HepG2 (cell line): ENCODE measurements around the gene PKD1L1. TPM values are rescaled to one million over a fixed set of nuclear protein-coding genes. Genes with fewer than 3 reads are reported as not detected.

Experiments used
- ATAC-seq: fragments of 200-7000 bp; cut with Tn5 transposase; 3 replicates; pipeline ENCODE4 v1.9.1; 2020; ENCODE audit warnings: mild to moderate bottlenecking, moderate library complexity
- BruUV-seq: library from RNA; stranded (reverse); fragments of 400-500 nt; replicated peaks from 2 replicates; lab custom pipeline; 2021; lab: Mats Ljungman, UMichigan
- CTCF ChIA-PET: fragments of 300-600 bp; formaldehyde crosslinking; extraction: SDS; loops from one replicate; lab custom pipeline; 2021; ENCODE audit warnings: low total read pairs, inconsistent platforms, low intra/inter-chr PET ratio; lab: Yijun Ruan, JAX
- POLR2A ChIA-PET: fragments of 350-600 bp; sonication (Branson Sonifier 250); formaldehyde crosslinking; loops from one replicate; lab custom pipeline; 2020; ENCODE audit warnings: antibody characterized with exemption, inconsistent platforms; lab: Yijun Ruan, JAX
- DNase-seq: peaks from one replicate; pipeline ENCODE4 v3.0.0-alpha.2; 2015; ENCODE audit warnings: low spot score
- FAIRE-seq: peaks from 3 replicates; lab custom pipeline; 2011; peaks lifted over from hg19 to GRCh38; lab: Jason Lieb, UNC
- H2AFZ ChIP-seq: one replicate; pipeline ENCODE4 v1.6.1; 2011; ENCODE audit warnings: low read length, inconsistent platforms
- H3K27ac ChIP-seq: fragments of 300-600 bp; 3 replicates; pipeline ENCODE4 v1.8.0; 2011; ENCODE audit warnings: mixed run types, mild to moderate bottlenecking, mixed read lengths, low read length, inconsistent platforms; ENCODE audit not compliant: insufficient read depth; ENCODE audit errors: extremely low read length
- H3K27me3 ChIP-seq, 2 experiments: fragments of 200-600 bp in 1 of 2; 2 replicates in 1 of 2; 3 replicates in 1 of 2; pipeline versions ENCODE4 v1.6.0 to v1.8.0; 2011; ENCODE audit warnings: low read length in 2 of 2, mild to moderate bottlenecking in 2 of 2, moderate library complexity in 2 of 2, inconsistent platforms in 1 of 2; ENCODE audit not compliant: insufficient read depth in 2 of 2, control insufficient read depth in 1 of 2
- H3K36me3 ChIP-seq, 2 experiments: fragments of 200-600 bp in 1 of 2; replicated peaks in 1 of 2; 2 replicates in 1 of 2; 3 replicates in 1 of 2; pipeline versions ENCODE4 v1.5.1 to v1.8.0; 2011; ENCODE audit warnings: low read length in 2 of 2, inconsistent platforms in 1 of 2; ENCODE audit not compliant: insufficient read depth in 2 of 2, control insufficient read depth in 1 of 2
- H3K4me1 ChIP-seq: 2 replicates; pipeline ENCODE4 v1.5.1; 2012; ENCODE audit warnings: low read length, inconsistent platforms; ENCODE audit not compliant: insufficient read depth
- H3K4me2 ChIP-seq: 2 replicates; pipeline ENCODE4 v1.6.0; 2011; ENCODE audit warnings: low read depth, low read length, inconsistent platforms
- H3K4me3 ChIP-seq, 3 experiments: fragments of 200-600 bp in 1 of 3; sonication (generic), shearing (Covaris generic) in 1 of 3; replicated peaks in 1 of 3; 2 replicates each; pipeline ENCODE4 v1.5.1; 2011 to 2016; ENCODE audit warnings: low read length in 3 of 3, inconsistent platforms in 2 of 3, low read depth in 2 of 3, mild to moderate bottlenecking in 2 of 3, control low read depth in 1 of 3, mixed read lengths in 1 of 3; ENCODE audit not compliant: insufficient read depth in 1 of 3
- H3K79me2 ChIP-seq: one replicate; pipeline ENCODE4 v1.6.1; 2011; ENCODE audit warnings: low read length, inconsistent platforms; ENCODE audit not compliant: insufficient read depth
- H3K9ac ChIP-seq: 2 replicates; pipeline ENCODE4 v1.6.0; 2011; ENCODE audit warnings: mild to moderate bottlenecking, low read depth, low read length, inconsistent platforms; ENCODE audit not compliant: insufficient read depth
- H3K9me3 ChIP-seq: 2 replicates; pipeline ENCODE4 v1.5.1; 2012; ENCODE audit warnings: mild to moderate bottlenecking, low read length
- H4K20me1 ChIP-seq: 2 replicates; pipeline ENCODE4 v1.6.0; 2011; ENCODE audit warnings: inconsistent platforms, mild to moderate bottlenecking, low read length, moderate library complexity; ENCODE audit not compliant: insufficient read depth
- ATF3 ChIP-seq: sonication (generic); formaldehyde crosslinking; IDR thresholded peaks from 2 replicates; pipeline ENCODE4 v1.4.0; 2020; ENCODE audit warnings: missing genetic modification reagents
- BCL3 ChIP-seq: sonication (generic); formaldehyde crosslinking; IDR thresholded peaks from 2 replicates; pipeline ENCODE4 v1.5.1; 2020; ENCODE audit warnings: mild to moderate bottlenecking, missing genetic modification reagents, moderate library complexity
- ELF4 ChIP-seq: sonication (generic); formaldehyde crosslinking; IDR thresholded peaks from 2 replicates; pipeline ENCODE4 v1.5.0; 2020; ENCODE audit warnings: missing genetic modification reagents, mild to moderate bottlenecking, moderate library complexity, borderline replicate concordance
- FOXJ3 ChIP-seq: sonication (generic); formaldehyde crosslinking; IDR thresholded peaks from 2 replicates; pipeline ENCODE4 v1.4.0; 2020; ENCODE audit warnings: missing genetic modification reagents, mild to moderate bottlenecking, borderline replicate concordance
- GTF2F1 ChIP-seq: fragments of 150-350 bp; IDR thresholded peaks from 2 replicates; pipeline ENCODE4 v1.6.1; 2014; ENCODE audit warnings: low read length
- HINFP ChIP-seq: sonication (generic); formaldehyde crosslinking; IDR thresholded peaks from 2 replicates; pipeline ENCODE4 v1.4.0; 2020; ENCODE audit warnings: low read depth, mild to moderate bottlenecking, missing genetic modification reagents
- PPARG ChIP-seq: conservative IDR thresholded peaks from 2 replicates; pipeline ENCODE4 v1.6.1; 2016; ENCODE audit warnings: missing biosample characterization, missing genetic modification reagents
- RFXAP ChIP-seq: sonication (generic); formaldehyde crosslinking; IDR thresholded peaks from 2 replicates; pipeline ENCODE4 v1.4.0; 2020; ENCODE audit warnings: missing genetic modification reagents, borderline replicate concordance
- RXRB ChIP-seq: IDR thresholded peaks from 2 replicates; pipeline ENCODE4 v1.6.1; 2016; ENCODE audit warnings: borderline replicate concordance, missing genetic modification reagents, missing compliant biosample characterization
- TIGD3 ChIP-seq: sonication (generic); formaldehyde crosslinking; IDR thresholded peaks from 2 replicates; pipeline ENCODE4 v1.5.1; 2020; ENCODE audit warnings: mild to moderate bottlenecking, missing genetic modification reagents, borderline replicate concordance
- ZFP91 ChIP-seq: sonication (generic); formaldehyde crosslinking; IDR thresholded peaks from 2 replicates; pipeline ENCODE4 v1.9.0; 2022; ENCODE audit warnings: missing genetic modification reagents, mild to moderate bottlenecking, borderline replicate concordance
- ZNF512 ChIP-seq: sonication (generic); formaldehyde crosslinking; IDR thresholded peaks from 2 replicates; pipeline ENCODE4 v1.4.0; 2020; ENCODE audit warnings: mild to moderate bottlenecking, missing genetic modification reagents
- ZNF782 ChIP-seq: sonication (generic); formaldehyde crosslinking; IDR thresholded peaks from 2 replicates; pipeline ENCODE4 v1.4.0; 2020; ENCODE audit warnings: missing genetic modification reagents, mild to moderate bottlenecking, borderline replicate concordance
- ZNF784 ChIP-seq: sonication (generic); formaldehyde crosslinking; IDR thresholded peaks from 2 replicates; pipeline ENCODE4 v1.5.1; 2020; ENCODE audit warnings: missing genetic modification reagents, mild to moderate bottlenecking, borderline replicate concordance
- WGBS: methylation state at CpG from one replicate; pipeline ENCODE4 v1.1.6; 2017; ENCODE audit warnings: low lambda C conversion rate; 5-methylcytosine and 5-hydroxymethylcytosine counted together
- in situ Hi-C: cut with HindIII; loops from 2 replicates; pipeline ENCODE4 v1.10.0; 2017; ENCODE audit warnings: low pct_unique_long_range_greater_than_20kb; ENCODE audit not compliant: extremely low pct_ligation_motif_present
- intact Hi-C: fragments of 100-400 bp; cut with micrococcal nuclease; formaldehyde crosslinking; loops from one replicate; pipeline ENCODE4 v1.10.0; 2022; ENCODE audit not compliant: unreplicated experiment
- polyA plus RNA-seq, 8 experiments: library from polyadenylated mRNA; depleted of rRNA in 3 of 8; stranded (reverse) in 7 of 8; unstranded in 1 of 8; fragments of >200 nt; fragmentation: Illumina TruSeq in 4 of 8; extraction: Trizol in 4 of 8; gene quantifications; 2 replicates each; pipeline versions ENCODE4 v1.2.1 to v1.2.3, GENCODE V29; 2011 to 2016; ENCODE audit warnings: low read depth in 4 of 8, missing spikeins in 1 of 8, mixed read lengths in 1 of 8; ENCODE audit not compliant: insufficient read depth in 1 of 8
- total RNA-seq, 5 experiments: library from RNA; depleted of rRNA; stranded (reverse); fragments of >200 nt; fragmentation: Illumina TruSeq; extraction: Trizol; gene quantifications; 2 replicates each; pipeline ENCODE4 v1.2.3, GENCODE V29; 2016; ENCODE audit warnings: low read depth in 1 of 5

The PKD1L1 gene
- total and polyA plus RNA-seq, 2 of the 13 experiments (the other 11 are each of a cell fraction or from before 2014, with no cell fraction given), result 0.01 TPM; not detected in 1

GRCh38 chr7:47881256-47881655, 67.0 kb downstream of the PKD1L1 start:
- in situ Hi-C loops (no loop called here), intact Hi-C loops (no loop called here)
- H3K9ac ChIP-seq, result no peak overlapping the region
- no peak overlapping the region for H3K4me2 ChIP-seq
- no peaks in the 10 kb centered on the region for H3K4me1 ChIP-seq
- H3K36me3 ChIP-seq, result no peaks in the 10 kb centered on the region
- WGBS, result 45% methylated on average over 4 of the region's 4 CpGs
- no peak overlapping the region for H2AFZ ChIP-seq
- POLR2A ChIA-PET, result no interaction called here
- H3K27ac ChIP-seq, result no peak overlapping the region
- no peaks in the 10 kb centered on the region for H4K20me1 ChIP-seq
- CTCF ChIA-PET, result no interaction called here
- no peaks in the 10 kb centered on the region for H3K9me3 ChIP-seq
- H3K79me2 ChIP-seq, result no peaks in the 10 kb centered on the region
- no TSS peak for BruUV-seq
- no peak for ATAC-seq
- no peak for DNase-seq
- peaks cover 7 to 43% of the 10 kb centered on the region in 2 experiments; a peak in 3 of 5 replicates for H3K27me3 ChIP-seq
- H3K4me3 ChIP-seq, result no peak overlapping the region
- FAIRE-seq, result no peak
- no peak for TF ChIP-seq ELF4 (CRISPR knock-in tag)
- TF ChIP-seq ATF3 (CRISPR knock-in tag), result no peak
- no peak for TF ChIP-seq PPARG
- TF ChIP-seq HINFP, result no peak
- no peak for TF ChIP-seq FOXJ3 (CRISPR knock-in tag)
- TF ChIP-seq TIGD3 (CRISPR knock-in tag), result no peak
- TF ChIP-seq RXRB (CRISPR knock-in tag), result no peak
- TF ChIP-seq ZNF782 (CRISPR knock-in tag), result no peak
- TF ChIP-seq ZFP91 (CRISPR knock-in tag), result no peak
- no peak for TF ChIP-seq BCL3 (CRISPR knock-in tag)
- no peak for TF ChIP-seq ZNF512 (CRISPR knock-in tag)
- no peak for TF ChIP-seq RFXAP (CRISPR knock-in tag)
- TF ChIP-seq ZNF784 (CRISPR knock-in tag), result no peak
- no peak for TF ChIP-seq GTF2F1
